ENCODE data around the gene ETNK2. TPM values are rescaled to one million over a fixed set of nuclear protein-coding genes. Genes with fewer than 3 reads are reported as not detected.

Gene ETNK2
- total and polyA plus RNA-seq, 2 of the 13 experiments (the other 11 are each of a cell fraction or from before 2014, with no cell fraction given) = 15.5 to 42.8 TPM

DNA sequence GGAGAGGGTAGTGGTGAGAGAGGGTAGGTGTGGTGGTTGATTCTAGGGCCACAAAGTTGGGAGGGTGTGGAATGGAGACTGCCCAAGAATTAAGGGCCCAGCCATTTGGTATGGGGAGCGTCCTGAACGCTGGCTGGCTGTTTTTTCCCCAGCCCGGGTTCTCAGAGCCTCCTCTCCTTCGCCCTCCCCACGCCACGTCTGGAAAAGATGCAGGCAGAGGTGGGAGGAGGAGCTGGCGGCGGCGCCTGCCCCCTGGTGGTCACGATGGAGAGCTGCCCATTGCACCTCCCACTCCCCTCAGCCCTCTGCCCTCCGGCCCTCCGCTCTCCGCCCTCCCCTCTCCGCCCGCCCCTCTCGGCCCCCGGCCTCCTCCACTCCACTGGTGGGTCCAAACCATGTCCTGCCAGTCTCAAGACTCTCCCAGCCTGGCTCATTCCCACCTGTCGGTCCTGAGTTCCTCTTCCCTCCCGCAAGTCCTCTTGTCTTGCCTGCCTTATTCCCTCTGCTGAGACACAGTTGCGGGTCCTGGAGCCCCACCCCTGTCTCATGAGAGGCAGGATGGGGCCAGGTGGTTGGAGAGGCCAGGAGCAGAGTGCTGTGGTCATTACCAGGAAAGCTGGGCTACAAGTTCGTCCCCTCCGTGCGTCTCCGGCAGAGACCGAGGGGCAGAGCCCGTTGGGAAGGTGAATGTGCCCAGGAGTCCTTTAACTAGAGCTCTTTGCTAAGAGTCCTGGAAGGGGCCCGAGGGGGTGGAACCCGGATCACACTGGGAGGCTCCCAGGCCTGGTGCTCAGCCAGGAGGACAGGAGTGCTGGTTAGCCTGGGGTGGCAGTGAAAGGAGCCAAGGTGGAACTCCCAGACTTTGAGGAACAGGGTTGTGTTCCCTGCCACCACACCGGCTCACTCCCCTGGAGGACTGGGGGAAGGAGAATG, 22.6 kb downstream of the ETNK2 start:
- H3K4me1 ChIP-seq (ENCODE audit: insufficient read depth, low read length) = peaks cover 34% of the 10 kb centered on the region
- CTCF ChIA-PET (ENCODE audit: low intra/inter-chr PET ratio, low total read pairs) = interaction anchor here (0.8 to 4.2 kb wide), 3 partner anchors 10 to 268 kb away, joined by 3 to 89 read pairs (median 40); partner anchors contain the start of gene SNRPE
- DNase-seq (ENCODE audit: low spot score) = no peak
- TF ChIP-seq AKAP8 (CRISPR knock-in tag; IDR thresholded peaks at IDR 0.05) = no peak; the same call in 1 of the 2 replicates
- peak; percentile 13; the same call in 1 of the 2 replicates for TF ChIP-seq IRF2 (CRISPR knock-in tag; IDR thresholded peaks at IDR 0.05)
- peak; percentile 67 for TF ChIP-seq PATZ1 (CRISPR knock-in tag; IDR thresholded peaks at IDR 0.05)
- 0 out of 2 replicates have a peak, but pooled peaks have one; percentile 28 for TF ChIP-seq SMAD1 (CRISPR knock-in tag; IDR thresholded peaks at IDR 0.05; ENCODE audit: borderline replicate concordance, low read depth)
- TF ChIP-seq MEF2D (CRISPR knock-in tag; IDR thresholded peaks at IDR 0.05) = 0 out of 2 replicates have a peak, but pooled peaks have one; percentile 10
- TF ChIP-seq SAFB2 (CRISPR knock-in tag; IDR thresholded peaks at IDR 0.05; ENCODE audit: borderline replicate concordance, low read depth) = peak; percentile 35; the same call in 1 of the 2 replicates
- no peak for TF ChIP-seq ZNF235 (CRISPR knock-in tag; IDR thresholded peaks at IDR 0.05; ENCODE audit: borderline replicate concordance)
- 0 out of 2 replicates have a peak, but pooled peaks have one; percentile 36 for TF ChIP-seq ZNF326 (CRISPR knock-in tag; IDR thresholded peaks at IDR 0.05; ENCODE audit: borderline replicate concordance)
- no peak for TF ChIP-seq POLR2A (IDR thresholded peaks at IDR 0.05; ENCODE audit: insufficient read depth in 1 of 2, low read depth in 2 of 2, low read length in 2 of 2)
- TF ChIP-seq, protein P1, sequence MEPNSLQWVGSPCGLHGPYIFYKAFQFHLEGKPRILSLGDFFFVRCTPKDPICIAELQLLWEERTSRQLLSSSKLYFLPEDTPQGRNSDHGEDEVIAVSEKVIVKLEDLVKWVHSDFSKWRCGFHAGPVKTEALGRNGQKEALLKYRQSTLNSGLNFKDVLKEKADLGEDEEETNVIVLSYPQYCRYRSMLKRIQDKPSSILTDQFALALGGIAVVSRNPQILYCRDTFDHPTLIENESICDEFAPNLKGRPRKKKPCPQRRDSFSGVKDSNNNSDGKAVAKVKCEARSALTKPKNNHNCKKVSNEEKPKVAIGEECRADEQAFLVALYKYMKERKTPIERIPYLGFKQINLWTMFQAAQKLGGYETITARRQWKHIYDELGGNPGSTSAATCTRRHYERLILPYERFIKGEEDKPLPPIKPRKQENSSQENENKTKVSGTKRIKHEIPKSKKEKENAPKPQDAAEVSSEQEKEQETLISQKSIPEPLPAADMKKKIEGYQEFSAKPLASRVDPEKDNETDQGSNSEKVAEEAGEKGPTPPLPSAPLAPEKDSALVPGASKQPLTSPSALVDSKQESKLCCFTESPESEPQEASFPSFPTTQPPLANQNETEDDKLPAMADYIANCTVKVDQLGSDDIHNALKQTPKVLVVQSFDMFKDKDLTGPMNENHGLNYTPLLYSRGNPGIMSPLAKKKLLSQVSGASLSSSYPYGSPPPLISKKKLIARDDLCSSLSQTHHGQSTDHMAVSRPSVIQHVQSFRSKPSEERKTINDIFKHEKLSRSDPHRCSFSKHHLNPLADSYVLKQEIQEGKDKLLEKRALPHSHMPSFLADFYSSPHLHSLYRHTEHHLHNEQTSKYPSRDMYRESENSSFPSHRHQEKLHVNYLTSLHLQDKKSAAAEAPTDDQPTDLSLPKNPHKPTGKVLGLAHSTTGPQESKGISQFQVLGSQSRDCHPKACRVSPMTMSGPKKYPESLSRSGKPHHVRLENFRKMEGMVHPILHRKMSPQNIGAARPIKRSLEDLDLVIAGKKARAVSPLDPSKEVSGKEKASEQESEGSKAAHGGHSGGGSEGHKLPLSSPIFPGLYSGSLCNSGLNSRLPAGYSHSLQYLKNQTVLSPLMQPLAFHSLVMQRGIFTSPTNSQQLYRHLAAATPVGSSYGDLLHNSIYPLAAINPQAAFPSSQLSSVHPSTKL (CRISPR knock-in tag; IDR thresholded peaks at IDR 0.05) = peak; percentile 46
- no peak for TF ChIP-seq ZNF570 (CRISPR knock-in tag; IDR thresholded peaks at IDR 0.05; ENCODE audit: borderline replicate concordance)
- TF ChIP-seq NFYC (CRISPR knock-in tag; IDR thresholded peaks at IDR 0.05) = no peak
- TF ChIP-seq ZNF780A (CRISPR knock-in tag; IDR thresholded peaks at IDR 0.05) = no peak
- TF ChIP-seq ZGPAT (CRISPR knock-in tag; IDR thresholded peaks at IDR 0.05) = peak; percentile 63; the same call in 1 of the 2 replicates
- TF ChIP-seq ZFX (CRISPR knock-in tag; IDR thresholded peaks at IDR 0.05; ENCODE audit: low read depth) = peak; percentile 34; the same call in 1 of the 2 replicates

More for the DNA sequence above, 22.6 kb downstream of the ETNK2 start:
- Histone ChIP-seq H3K4me2 (ENCODE audit: low read depth, low read length) (peak overlapping the region; percentile 99), H3K4me3 (replicated peaks in 1 of 3; ENCODE audit: insufficient read depth in 1 of 3, low read depth in 2 of 3, low read length in 3 of 3) (peak overlapping the region; percentile 49 to 84 (median 71)), H3K9me3 (ENCODE audit: low read length) (no peaks in the 10 kb centered on the region), H3K27ac (ENCODE audit: extremely low read length, insufficient read depth, low read length) (peak overlapping the region; percentile 25), H3K9ac (ENCODE audit: insufficient read depth, low read depth, low read length) (peak overlapping the region; percentile 71), H4K20me1 (ENCODE audit: insufficient read depth, low read length) (no peaks in the 10 kb centered on the region), H2AFZ (ENCODE audit: low read length) (peak overlapping the region; percentile 16), H3K27me3 (ENCODE audit: control insufficient read depth in 1 of 2, insufficient read depth in 2 of 2, low read length in 2 of 2) (no peaks in the 10 kb centered on the region), H3K36me3 (replicated peaks in 1 of 2; ENCODE audit: control insufficient read depth in 1 of 2, insufficient read depth in 2 of 2, low read length in 2 of 2) (peaks cover 12 to 19% of the 10 kb centered on the region in 2 experiments; a peak in 4 of 5 replicates), H3K79me2 (ENCODE audit: insufficient read depth, low read length) (no peaks in the 10 kb centered on the region)
- intact Hi-C loops (cut with micrococcal nuclease; ENCODE audit: unreplicated experiment) = loop anchor here (1.0 kb wide), 3 partner anchors 16 to 268 kb away; partner anchors contain the start of gene SNRPE
- POLR2A ChIA-PET = interaction anchor here (0.7 to 4.8 kb wide), 13 partner anchors 9 to 269 kb away, joined by 3 to 31 read pairs (median 4); partner anchors contain the start of genes ETNK2 and SOX13
- in situ Hi-C loops (cut with HindIII; ENCODE audit: extremely low pct_ligation_motif_present, low pct_unique_long_range_greater_than_20kb) = loop anchor here (5.0 kb wide), 2 partner anchors 47 to 257 kb away; no protein-coding TSS in a partner anchor
- 4% methylated on average over 17 of the region's 29 CpGs for WGBS (ENCODE audit: low lambda C conversion rate)
- FAIRE-seq (no peak), ATAC-seq (peak; percentile 84)
- BruUV-seq (replicated peaks) = no TSS peak
